GM18909 (cell line): ENCODE results near the gene CFL1.
A peak's percentile ranks its signal among the peaks of the same experiment; 100 is the strongest.
"Not testable (repeated sequence)": the region's sequence is repeated elsewhere in the genome, so short reads cannot be mapped to it uniquely, and the experiment has no call there.

Experiments used
- ATAC-seq: cut with Tn5 transposase; IDR thresholded peaks from one replicate; pipeline ENCODE4 v1.9.1; 2021; ENCODE audit warnings: mild to moderate bottlenecking; ENCODE audit not compliant: unreplicated experiment, poor library complexity

CFL1 gene

GRCh38 chr11:65844231-65844872 is 13.6 kb downstream of the CFL1 start:
- ATAC-seq: no peak

- ATAC-seq: no peak
Measured at GRCh38 chr11:65843811-65844210, 14.2 kb downstream of the CFL1 start.

GRCh38 chr11:65842144-65842543 is 15.8 kb downstream of the CFL1 start:
- no peak for ATAC-seq

GRCh38 chr11:65834202-65834601 is 23.8 kb downstream of the CFL1 start:
- ATAC-seq: no peak

- ATAC-seq: peak; percentile 95
Measured at GRCh38 chr11:65833297-65834030, 24.5 kb downstream of the CFL1 start, which contains the start of gene SNX32. Gene SNX32, plus strand, starts transcription at chr11:65833963. Its CDS starts 103 bp downstream, at chr11:65834066.

GRCh38 chr11:65832231-65832630 is 25.7 kb downstream of the CFL1 start:
- ATAC-seq: not testable (repeated sequence)

GRCh38 chr11:65829459-65829858 is 28.5 kb downstream of the CFL1 start:
- ATAC-seq: no peak

- ATAC-seq: no peak
Measured at GRCh38 chr11:65826984-65827735, 30.8 kb downstream of the CFL1 start.

- no peak for ATAC-seq
Measured at GRCh38 chr11:65822776-65823528, 35.0 kb downstream of the CFL1 start.

GRCh38 chr11:65821107-65821506 is 36.9 kb downstream of the CFL1 start:
- ATAC-seq: no peak

- ATAC-seq: peak; percentile 77
Measured at GRCh38 chr11:65817835-65818680, 39.9 kb downstream of the CFL1 start.

GRCh38 chr11:65817312-65817834 is 40.6 kb downstream of the CFL1 start:
- no peak for ATAC-seq

GRCh38 chr11:65816696-65817095 is 41.3 kb downstream of the CFL1 start:
- no peak for ATAC-seq

- no peak for ATAC-seq
Measured at GRCh38 chr11:65814986-65815565, 42.9 kb downstream of the CFL1 start.

- no peak for ATAC-seq
Measured at GRCh38 chr11:65814131-65814985, 43.6 kb downstream of the CFL1 start.

GRCh38 chr11:65811764-65812475 is 46.1 kb downstream of the CFL1 start:
- ATAC-seq: no peak

GRCh38 chr11:65810046-65810868 is 47.7 kb downstream of the CFL1 start:
- no peak for ATAC-seq
